ENCODE data around the gene VIPR2.

VIPR2 gene

GRCh38 chr7:159158888-159159405 is 14.3 kb upstream of the VIPR2 start:
- H3K4me3 ChIP-seq (ENCODE audit: low read depth, low read length) = no peak overlapping the region

GRCh38 chr7:159158125-159158887 is 13.6 kb upstream of the VIPR2 start:
- DNase-seq (ENCODE audit: low read depth) = no peak
- no peak overlapping the region for H3K4me3 ChIP-seq (ENCODE audit: low read depth, low read length)

More at GRCh38 chr7:159158888-159159405, 14.3 kb upstream of the VIPR2 start:
- DNase-seq (ENCODE audit: low read depth) = no peak

- DNase-seq (ENCODE audit: low read depth) = no peak
- no peak overlapping the region for H3K4me3 ChIP-seq (ENCODE audit: low read depth, low read length)
Observed at GRCh38 chr7:159157714-159158113, 13.0 kb upstream of the VIPR2 start.

- DNase-seq (ENCODE audit: low read depth) = no peak
Observed at GRCh38 chr7:159156436-159157245, 12.0 kb upstream of the VIPR2 start.

GRCh38 chr7:159155410-159155809 is 10.7 kb upstream of the VIPR2 start:
- no peak overlapping the region for H3K4me3 ChIP-seq (ENCODE audit: low read depth, low read length)
- no peak for DNase-seq (ENCODE audit: low read depth)

More at GRCh38 chr7:159156436-159157245, 12.0 kb upstream of the VIPR2 start:
- no peak overlapping the region for H3K4me3 ChIP-seq (ENCODE audit: low read depth, low read length)

- no peak overlapping the region for H3K4me3 ChIP-seq (ENCODE audit: low read depth, low read length)
- no peak for DNase-seq (ENCODE audit: low read depth)
Observed at GRCh38 chr7:159154243-159154642, 9.6 kb upstream of the VIPR2 start.

GRCh38 chr7:159153511-159153910 is 8.8 kb upstream of the VIPR2 start:
- H3K4me3 ChIP-seq (ENCODE audit: low read depth, low read length) = no peak overlapping the region
- DNase-seq (ENCODE audit: low read depth) = no peak

- H3K4me3 ChIP-seq (ENCODE audit: low read depth, low read length) = no peak overlapping the region
- DNase-seq (ENCODE audit: low read depth) = no peak
Observed at GRCh38 chr7:159152816-159153215, 8.1 kb upstream of the VIPR2 start.

GRCh38 chr7:159151231-159151630 is 6.6 kb upstream of the VIPR2 start:
- DNase-seq (ENCODE audit: low read depth) = no peak
- H3K4me3 ChIP-seq (ENCODE audit: low read depth, low read length) = no peak overlapping the region

GRCh38 chr7:159149488-159149887 is 4.8 kb upstream of the VIPR2 start:
- H3K4me3 ChIP-seq (ENCODE audit: low read depth, low read length) = no peak overlapping the region
- DNase-seq (ENCODE audit: low read depth) = no peak

- DNase-seq (ENCODE audit: low read depth) = no peak
- no peak overlapping the region for H3K4me3 ChIP-seq (ENCODE audit: low read depth, low read length)
Observed at GRCh38 chr7:159148430-159149395, 4.0 kb upstream of the VIPR2 start.

- no peak overlapping the region for H3K4me3 ChIP-seq (ENCODE audit: low read depth, low read length)
- no peak for DNase-seq (ENCODE audit: low read depth)
Observed at GRCh38 chr7:159147687-159148086, 3.0 kb upstream of the VIPR2 start.

GRCh38 chr7:159147246-159147645 is 2.6 kb upstream of the VIPR2 start:
- DNase-seq (ENCODE audit: low read depth) = no peak

GRCh38 chr7:159146084-159146858 is 1.6 kb upstream of the VIPR2 start:
- DNase-seq (ENCODE audit: low read depth) = no peak
- no peak overlapping the region for H3K4me3 ChIP-seq (ENCODE audit: low read depth, low read length)

More at GRCh38 chr7:159147246-159147645, 2.6 kb upstream of the VIPR2 start:
- no peak overlapping the region for H3K4me3 ChIP-seq (ENCODE audit: low read depth, low read length)

- no peak overlapping the region for H3K4me3 ChIP-seq (ENCODE audit: low read depth, low read length)
Observed at GRCh38 chr7:159145490-159145855, 806 bp upstream of the VIPR2 start.

GRCh38 chr7:159143780-159144757 is 598 bp downstream of the VIPR2 start:
- peak overlapping the region; percentile 3 for H3K4me3 ChIP-seq (ENCODE audit: low read depth, low read length)
- no peak for DNase-seq (ENCODE audit: low read depth)

More at GRCh38 chr7:159145490-159145855, 806 bp upstream of the VIPR2 start:
- no peak for DNase-seq (ENCODE audit: low read depth)

- H3K4me3 ChIP-seq (ENCODE audit: low read depth, low read length) = no peak overlapping the region
- DNase-seq (ENCODE audit: low read depth) = no peak
Observed at GRCh38 chr7:159142730-159143129, 1.9 kb downstream of the VIPR2 start.

Data from skeletal muscle cell (primary cell).